GM23248 (cell line): ENCODE measurements around the gene EMP3.

Experiments used
- EZH2 ChIP-seq: fragments of 200-600 bp; sonication (generic); IDR thresholded peaks from 2 replicates; pipeline ENCODE4 v1.6.1; 2018; ENCODE audit warnings: antibody characterized with exemption, mild to moderate bottlenecking; ENCODE audit not compliant: insufficient read depth, poor library complexity, severe bottlenecking
- EZH2phosphoT487 ChIP-seq: fragments of 200-600 bp; sonication (generic); IDR thresholded peaks from 2 replicates; pipeline ENCODE4 v1.6.1; 2018; ENCODE audit warnings: antibody characterized with exemption, moderate library complexity, mild to moderate bottlenecking, low read depth; ENCODE audit not compliant: insufficient read depth

GRCh38 chr19:48363500-48363809, 38.1 kb downstream of the EMP3 start:
- TF ChIP-seq EZH2 (no peak), EZH2phosphoT487 (no peak)
